ENCODE results near the gene PGAP2. TPM values are rescaled to one million over a fixed set of nuclear protein-coding genes. Genes with fewer than 3 reads are reported as not detected.

Gene PGAP2
- total and polyA plus RNA-seq, 2 of the 4 experiments (the other 2 are of a cell fraction), result 10.6 to 31.3 TPM

GRCh38 chr11:3767536-3767935, 40.8 kb upstream of the PGAP2 start:
- H3K23ac ChIP-seq (ENCODE audit: low read depth, low read length), result no peak overlapping the region
- no CpG with 5 or more reads among the region's 3 CpGs for WGBS, 2 experiments (ENCODE audit: extremely low coverage in 2 of 2, insufficient read length in 1 of 2)
- H3K79me1 ChIP-seq (ENCODE audit: low read depth in 1 of 2, low read length in 2 of 2), result peaks cover 14 to 15% of the 10 kb centered on the region in 2 experiments; a peak in 3 of 4 replicates
- dilution Hi-C loops (cut with HindIII; ENCODE audit: low sequenced_read_pairs, unreplicated experiment), result no loop called here
- H2BK5ac ChIP-seq (ENCODE audit: low read depth, low read length, poor library complexity, severe bottlenecking), result no peak overlapping the region
- no peak overlapping the region for H3K14ac ChIP-seq (replicated peaks; ENCODE audit: low read depth, low read length)
- no peak overlapping the region for H3K18ac ChIP-seq (ENCODE audit: low read depth, low read length)
- CTCF ChIA-PET, result no interaction called here
- H2AK9ac ChIP-seq (replicated peaks; ENCODE audit: low read depth, low read length, poor library complexity), result no peak overlapping the region
- H2BK15ac ChIP-seq (ENCODE audit: low read depth, low read length), result no peak overlapping the region
- no peak overlapping the region for H2BK20ac ChIP-seq (ENCODE audit: low read depth, low read length)
- POLR2A ChIA-PET (ENCODE audit: unreplicated experiment), result no interaction called here
- H4K91ac ChIP-seq (ENCODE audit: insufficient read depth, low read depth, low read length), result no peak overlapping the region
- H3K4me2 ChIP-seq (ENCODE audit: low read depth, low read length), result no peak overlapping the region
- peaks cover 58% of the 10 kb centered on the region for H3K36me3 ChIP-seq (ENCODE audit: control insufficient read depth, insufficient read depth, low read length)
- H4K8ac ChIP-seq (ENCODE audit: low read depth in 2 of 2, low read length in 2 of 2), result no peak overlapping the region
- BruUV-seq (replicated peaks), result no TSS peak
- H3K9me3 ChIP-seq (ENCODE audit: control insufficient read depth, insufficient read depth, low read length), result no peaks in the 10 kb centered on the region
- DNase-seq, result no peak
- no peak overlapping the region for H3K56ac ChIP-seq (ENCODE audit: extremely low read depth, insufficient read depth, low read length)
- H3K4me1 ChIP-seq (ENCODE audit: control insufficient read depth, insufficient read depth, low read length), result no peaks in the 10 kb centered on the region
- ATAC-seq (ENCODE audit: low read depth), result no peak
- H2BK120ac ChIP-seq (ENCODE audit: low read depth, low read length), result no peak overlapping the region
- H3K27me3 ChIP-seq (ENCODE audit: control insufficient read depth, insufficient read depth, low read length), result no peaks in the 10 kb centered on the region
- TF ChIP-seq CTCF (conservative IDR thresholded peaks at IDR 0.05; ENCODE audit: low read depth, low read length), result no peak
- no peak for TF ChIP-seq NFE2L2 (IDR thresholded peaks at IDR 0.05; ENCODE audit: low read depth, low read length)
- TF ChIP-seq FOS (IDR thresholded peaks at IDR 0.05; ENCODE audit: low read depth, low read length), result no peak
- TF ChIP-seq BHLHE40 (IDR thresholded peaks at IDR 0.05; ENCODE audit: low read depth, low read length), result no peak
- no peak for TF ChIP-seq SMC3 (IDR thresholded peaks at IDR 0.05; ENCODE audit: low read depth, low read length)
- TF ChIP-seq POLR2A (IDR thresholded peaks at IDR 0.05; ENCODE audit: low read depth, low read length), result no peak
- TF ChIP-seq MXI1 (IDR thresholded peaks at IDR 0.05; ENCODE audit: borderline replicate concordance, low read depth, low read length), result no peak
- no peak for TF ChIP-seq RAD21 (IDR thresholded peaks at IDR 0.05; ENCODE audit: low read length)
- TF ChIP-seq ELK1 (IDR thresholded peaks at IDR 0.05; ENCODE audit: borderline replicate concordance, low read depth, low read length), result no peak
- H3K9ac ChIP-seq (ENCODE audit: low read depth, low read length), result no peak overlapping the region
- intact Hi-C loops (cut with micrococcal nuclease), result no loop called here
- no peak overlapping the region for H2AK5ac ChIP-seq (ENCODE audit: low read depth, low read length)
- in situ Hi-C loops (cut with MboI; ENCODE audit: low sequenced_read_pairs), result no loop called here
- H4K20me1 ChIP-seq (ENCODE audit: insufficient read depth, low read length), result no peaks in the 10 kb centered on the region
- no peaks in the 10 kb centered on the region for H3K9me1 ChIP-seq (ENCODE audit: insufficient read depth, low read length)
- H3K4me3 ChIP-seq (ENCODE audit: insufficient read depth, low read depth, low read length), result no peak overlapping the region
- no peak overlapping the region for H3K27ac ChIP-seq (ENCODE audit: insufficient read depth, low read length)
- no peak overlapping the region for H4K5ac ChIP-seq (ENCODE audit: low read depth, low read length)
- H2AFZ ChIP-seq (replicated peaks; ENCODE audit: low read length, poor library complexity), result no peak overlapping the region
- H3K4ac ChIP-seq (ENCODE audit: low read depth, low read length), result no peak overlapping the region
